ENCODE measurements around the gene ATF2. TPM values are rescaled to one million over a fixed set of nuclear protein-coding genes. Genes with fewer than 3 reads are reported as not detected.
"Not testable (repeated sequence)": the region's sequence is repeated elsewhere in the genome, so short reads cannot be mapped to it uniquely, and the experiment has no call there.

ATF2 gene
- total RNA-seq, 1 experiment from 2014 or later: 39.9 TPM

- no peak for TF ChIP-seq PRDM15 (CRISPR knock-in tag; IDR thresholded peaks at IDR 0.05)
- no peak for TF ChIP-seq E2F1 (CRISPR knock-in tag; IDR thresholded peaks at IDR 0.05)
- TF ChIP-seq FOXJ3 (CRISPR knock-in tag; IDR thresholded peaks at IDR 0.05; ENCODE audit: borderline replicate concordance): no peak
Measured at GRCh38 chr2:175097297-175097696, 70.7 kb downstream of the ATF2 start (continued).

GRCh38 chr2:175084117-175084516 lies 83.9 kb downstream of the ATF2 start:
- ATAC-seq, CTCF ChIA-PET: not testable (repeated sequence)

GRCh38 chr2:175080479-175080878 lies 87.5 kb downstream of the ATF2 start:
- no peaks in the 10 kb centered on the region for H3K27me3 Mint-ChIP-seq (ENCODE audit: low read depth)
- no peak for DNase-seq (ENCODE audit: low spot score)
- H3K4me1 Mint-ChIP-seq: peaks cover 4% of the 10 kb centered on the region
- TF ChIP-seq CREB1 (CRISPR knock-in tag; IDR thresholded peaks at IDR 0.05): no peak
- H3K4me3 Mint-ChIP-seq: no peak overlapping the region
- ATAC-seq: no peak
- CTCF ChIA-PET: no interaction called here
- no peak overlapping the region for H3K27ac Mint-ChIP-seq
- H3K9me3 Mint-ChIP-seq: peaks cover 17% of the 10 kb centered on the region
- peaks cover 55% of the 10 kb centered on the region for H3K36me3 Mint-ChIP-seq
- POLR2A ChIA-PET: no interaction called here

More at GRCh38 chr2:175084117-175084516, 83.9 kb downstream of the ATF2 start:
- Mint-ChIP-seq H3K36me3 (peaks cover 42% of the 10 kb centered on the region), H3K9me3 (peaks cover 10% of the 10 kb centered on the region)
- DNase-seq (ENCODE audit: low spot score); H3K27me3 Mint-ChIP-seq (ENCODE audit: low read depth); H3K4me1 Mint-ChIP-seq; H3K4me3 Mint-ChIP-seq; POLR2A ChIA-PET; H3K27ac Mint-ChIP-seq: not testable (repeated sequence)

GRCh38 chr2:175076272-175076671 lies 91.7 kb downstream of the ATF2 start:
- ATAC-seq: no peak
- TF ChIP-seq ATF2 (CRISPR knock-in tag; IDR thresholded peaks at IDR 0.05; ENCODE audit: borderline replicate concordance, low read depth) (no peak), GTF2I (CRISPR knock-in tag; conservative IDR thresholded peaks at IDR 0.05) (no peak), ERG (CRISPR knock-in tag; IDR thresholded peaks at IDR 0.05) (no peak), MAX (CRISPR knock-in tag; IDR thresholded peaks at IDR 0.05) (no peak), MXD4 (CRISPR knock-in tag; IDR thresholded peaks at IDR 0.05; ENCODE audit: borderline replicate concordance) (no peak)
- CTCF ChIA-PET: no interaction called here

GRCh38 chr2:175074478-175074877 lies 93.5 kb downstream of the ATF2 start:
- Mint-ChIP-seq H3K27me3 (ENCODE audit: low read depth) (no peaks in the 10 kb centered on the region), H3K4me1 (peaks cover 9% of the 10 kb centered on the region), H3K4me3 (no peak overlapping the region), H3K9me3 (peaks cover 6% of the 10 kb centered on the region), H3K36me3 (peaks cover 22% of the 10 kb centered on the region), H3K27ac (peak overlapping the region; percentile 11; the same call in 1 of the 2 replicates)
- ChIA-PET POLR2A (no interaction called here), CTCF (no interaction called here)
- DNase-seq (ENCODE audit: low spot score): no peak
- peak; percentile 81 for ATAC-seq
- TF ChIP-seq NFATC4 (CRISPR knock-in tag; IDR thresholded peaks at IDR 0.05) (no peak), MXD4 (CRISPR knock-in tag; IDR thresholded peaks at IDR 0.05; ENCODE audit: borderline replicate concordance) (no peak), ELF4 (CRISPR knock-in tag; IDR thresholded peaks at IDR 0.05; ENCODE audit: low read depth) (no peak), AFF4 (CRISPR knock-in tag; IDR thresholded peaks at IDR 0.05; ENCODE audit: borderline replicate concordance) (no peak), PRRX2 (CRISPR knock-in tag; IDR thresholded peaks at IDR 0.05) (no peak), SP1 (CRISPR knock-in tag; conservative IDR thresholded peaks at IDR 0.05) (no peak), KAT7 (CRISPR knock-in tag; IDR thresholded peaks at IDR 0.05; ENCODE audit: borderline replicate concordance) (no peak), GTF2I (CRISPR knock-in tag; conservative IDR thresholded peaks at IDR 0.05) (no peak), OVOL2 (CRISPR knock-in tag; IDR thresholded peaks at IDR 0.05; ENCODE audit: borderline replicate concordance) (no peak)

More at GRCh38 chr2:175076272-175076671, 91.7 kb downstream of the ATF2 start:
- DNase-seq (ENCODE audit: low spot score): no peak
- H3K27me3 Mint-ChIP-seq (ENCODE audit: low read depth): no peaks in the 10 kb centered on the region
- POLR2A ChIA-PET: no interaction called here
- H3K9me3 Mint-ChIP-seq: peaks cover 6% of the 10 kb centered on the region
- H3K27ac Mint-ChIP-seq: no peak overlapping the region
- peaks cover 9% of the 10 kb centered on the region for H3K4me1 Mint-ChIP-seq
- H3K4me3 Mint-ChIP-seq: no peak overlapping the region
- H3K36me3 Mint-ChIP-seq: peaks cover 32% of the 10 kb centered on the region

Measured in WTC11 (cell line).